Fibroblast of lung (primary cell): ENCODE measurements around the gene PAQR5. TPM values are rescaled to one million over a fixed set of nuclear protein-coding genes. Genes with fewer than 3 reads are reported as not detected.

ENCODE experiments used
- DNase-seq, 2 donors: peaks; one replicate each; pipeline versions ENCODE4 v3.0.0 to v3.0.0-alpha.2; 2010; ENCODE audit warnings: low read depth in 2 of 2
- H2AFZ ChIP-seq: 2 replicates; pipeline ENCODE4 v1.5.1; 2012; ENCODE audit warnings: low read length, control low read depth, inconsistent platforms
- H3K27ac ChIP-seq: 2 replicates; pipeline ENCODE4 v1.5.1; 2011; ENCODE audit warnings: low read length, control low read depth; ENCODE audit not compliant: insufficient read depth
- H3K27me3 ChIP-seq: 2 replicates; pipeline ENCODE4 v1.5.1; 2011; ENCODE audit warnings: mild to moderate bottlenecking, low read length; ENCODE audit not compliant: control insufficient read depth, insufficient read depth
- H3K36me3 ChIP-seq: 2 replicates; pipeline ENCODE4 v1.5.1; 2011; ENCODE audit warnings: low read length; ENCODE audit not compliant: control insufficient read depth, insufficient read depth
- H3K4me1 ChIP-seq: 2 replicates; pipeline ENCODE4 v1.5.1; 2011; ENCODE audit warnings: low read length; ENCODE audit not compliant: control insufficient read depth, insufficient read depth; ENCODE audit errors: extremely low read depth
- H3K4me2 ChIP-seq: 2 replicates; pipeline ENCODE4 v1.5.1; 2011; ENCODE audit warnings: low read length, control low read depth; ENCODE audit not compliant: insufficient read depth; ENCODE audit errors: extremely low read depth
- H3K4me3 ChIP-seq, 4 experiments: fragments of 200-600 bp in 1 of 4; sonication (generic) in 1 of 4; replicated peaks in 1 of 4; 2 replicates each; pipeline ENCODE4 v1.5.1; 2011 to 2016; ENCODE audit warnings: low read length in 4 of 4, low read depth in 3 of 4, mild to moderate bottlenecking in 3 of 4, control low read depth in 2 of 4, inconsistent platforms in 1 of 4, mixed read lengths in 1 of 4; ENCODE audit not compliant: insufficient read depth in 1 of 4; ENCODE audit errors: control extremely low read depth in 1 of 4
- H3K79me2 ChIP-seq: 2 replicates; pipeline ENCODE4 v1.5.1; 2012; ENCODE audit warnings: mild to moderate bottlenecking, low read length, inconsistent platforms; ENCODE audit not compliant: control insufficient read depth, insufficient read depth
- H3K9ac ChIP-seq: 2 replicates; pipeline ENCODE4 v1.5.1; 2011; ENCODE audit warnings: mild to moderate bottlenecking, low read length, control low read depth; ENCODE audit not compliant: insufficient read depth
- H3K9me3 ChIP-seq: 2 replicates; pipeline ENCODE4 v1.5.1; 2012; ENCODE audit warnings: low read depth, low read length; ENCODE audit not compliant: control insufficient read depth, insufficient read depth
- H4K20me1 ChIP-seq: 2 replicates; pipeline ENCODE4 v1.5.1; 2011; ENCODE audit warnings: low read length; ENCODE audit not compliant: control insufficient read depth, insufficient read depth; ENCODE audit errors: extremely low read depth
- CTCF ChIP-seq, 2 donors: IDR thresholded peaks in 1 of 2; conservative IDR thresholded peaks in 1 of 2; 1 replicate in 1 of 2; 2 replicates in 1 of 2; pipeline ENCODE4 v1.5.1; 2011 to 2012; ENCODE audit warnings: low read length in 2 of 2, control low read depth in 1 of 2, inconsistent platforms in 1 of 2, low read depth in 1 of 2, mild to moderate bottlenecking in 1 of 2
- EZH2 ChIP-seq: IDR thresholded peaks from 2 replicates; pipeline ENCODE4 v1.5.1; 2012; ENCODE audit warnings: low read length, control low read depth, mild to moderate bottlenecking; ENCODE audit errors: missing control alignments
- polyA plus RNA-seq, 2 donors: library from polyadenylated mRNA; depleted of rRNA in 1 of 2; stranded (reverse) in 1 of 2; unstranded in 1 of 2; fragments of >200 nt; gene quantifications; 2 replicates each; pipeline ENCODE4 v1.2.1, GENCODE V29; 2011 to 2012; ENCODE audit warnings: missing spikeins in 1 of 2
- total RNA-seq: library from RNA; depleted of rRNA; stranded (reverse); fragments of >200 nt; gene quantifications from 2 replicates; pipeline ENCODE4 v1.2.1, GENCODE V29; 2014

The PAQR5 gene
- total and polyA plus RNA-seq, 2 donors (not counting 1 experiment from before 2014, with no cell fraction given): 6.0 to 16.2 TPM

- H3K36me3 ChIP-seq: peaks cover 4% of the 10 kb centered on the region
- peaks cover 34% of the 10 kb centered on the region for H3K79me2 ChIP-seq
- no peaks in the 10 kb centered on the region for H3K27me3 ChIP-seq
- TF ChIP-seq EZH2: no peak
- no peak for TF ChIP-seq CTCF (conservative IDR thresholded peaks at IDR 0.05 in 1 of 2, IDR thresholded peaks at IDR 0.05 in 1 of 2; ENCODE audit: low read depth in 1 of 2, low read length in 2 of 2)
- no peak overlapping the region for H3K9ac ChIP-seq
- no peak overlapping the region for H3K4me2 ChIP-seq
- no peaks in the 10 kb centered on the region for H3K9me3 ChIP-seq
- no peak overlapping the region for H3K4me3 ChIP-seq
- H3K4me1 ChIP-seq: peaks cover 9% of the 10 kb centered on the region
- H2AFZ ChIP-seq: no peak overlapping the region
- H3K27ac ChIP-seq: no peak overlapping the region
- no peak for DNase-seq
- H4K20me1 ChIP-seq: peaks cover 6% of the 10 kb centered on the region
Observed at GRCh38 chr15:69456208-69457166, 157.8 kb downstream of the PAQR5 start.

Other genes with a start within 250 kb of the PAQR5 start
- gene GLCE, start 138.3 kb upstream of the PAQR5 start, total RNA-seq: 23.9 and 27.7 TPM in 2 replicates
- gene GLCE, start 138.3 kb upstream of the PAQR5 start, polyA plus RNA-seq: 21.7 and 33.6 TPM in 2 replicates
- gene KIF23, start 115.4 kb downstream of the PAQR5 start, total RNA-seq: 3.1 and 16.5 TPM in 2 replicates
- gene KIF23, start 115.4 kb downstream of the PAQR5 start, polyA plus RNA-seq: 19.4 and 53.2 TPM in 2 replicates
- 74.7 and 82.4 TPM in 2 replicates for gene RPLP1, start 153.9 kb downstream of the PAQR5 start, total RNA-seq
- gene RPLP1, start 153.9 kb downstream of the PAQR5 start, polyA plus RNA-seq: 621 and 633 TPM in 2 replicates